ENCODE data around the gene BAZ2B. TPM values are rescaled to one million over a fixed set of nuclear protein-coding genes. Genes with fewer than 3 reads are reported as not detected.

Gene BAZ2B
- total RNA-seq, 3 donors from 2014 or later: 5.0 to 6.7 (median 5.1) TPM

DNA sequence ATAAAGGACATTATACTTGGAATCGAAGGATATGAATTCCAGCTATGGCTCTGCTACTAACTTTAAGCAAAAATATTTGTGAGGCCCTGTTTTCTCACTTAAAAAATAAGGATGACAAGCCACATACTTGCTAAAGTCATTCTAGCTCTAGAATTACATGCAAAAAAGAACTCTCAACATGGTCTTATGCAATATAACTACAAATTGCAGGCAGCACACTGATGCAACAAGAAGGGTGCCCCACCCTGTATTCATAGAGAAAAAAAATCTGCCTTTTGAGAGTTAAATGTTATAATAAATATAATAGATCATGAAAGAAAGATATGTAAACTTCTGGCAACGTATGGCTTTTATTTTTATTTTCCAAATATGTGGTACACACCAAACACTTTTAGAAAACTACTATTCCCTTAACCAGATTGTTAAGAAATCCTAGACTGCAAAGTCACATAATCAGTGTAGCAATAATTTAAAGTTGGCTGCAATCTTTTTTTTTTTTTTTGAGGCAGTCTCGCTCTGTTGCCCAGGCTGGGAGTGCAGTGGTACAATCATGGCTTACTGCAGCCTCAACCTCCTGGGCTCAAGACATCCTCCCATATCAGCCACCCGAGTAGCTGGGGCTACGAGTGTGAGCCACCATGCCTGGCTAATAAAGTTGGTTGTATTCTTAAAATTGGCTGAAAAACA lies 289.6 kb downstream of the BAZ2B start:
- H3K36me3 Mint-ChIP-seq (ENCODE audit: insufficient read depth): peaks cover 25% of the 10 kb centered on the region
- no peak for ATAC-seq

DNA sequence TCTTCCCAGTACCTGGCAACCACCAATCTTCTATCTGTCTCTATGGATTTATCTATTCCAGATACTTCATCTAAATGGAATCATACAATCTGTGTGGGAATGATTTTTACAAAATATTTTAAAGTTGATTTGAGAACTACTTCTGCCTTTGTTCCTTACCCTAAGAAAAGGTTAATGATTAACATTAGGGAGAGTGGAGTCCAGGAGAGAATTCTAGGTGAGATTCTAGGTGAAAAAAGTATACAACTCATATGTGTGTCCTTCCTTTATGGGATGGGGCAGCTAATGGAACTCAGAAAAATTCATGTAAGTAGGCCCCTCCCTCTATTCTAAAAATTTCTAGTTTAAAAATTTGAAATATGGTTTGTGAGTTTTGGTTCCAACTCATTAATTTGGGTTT lies 293.9 kb downstream of the BAZ2B start:
- no peak overlapping the region for H3K4me3 Mint-ChIP-seq
- H3K4me1 Mint-ChIP-seq (ENCODE audit: low read depth): no peaks in the 10 kb centered on the region
- H3K9me3 Mint-ChIP-seq: no peaks in the 10 kb centered on the region
- H3K36me3 Mint-ChIP-seq (ENCODE audit: insufficient read depth): peaks cover 18% of the 10 kb centered on the region
- ATAC-seq: no peak
- DNase-seq: no peak
- no peaks in the 10 kb centered on the region for H3K27me3 Mint-ChIP-seq (ENCODE audit: low read depth)

More for the DNA sequence above, 289.6 kb downstream of the BAZ2B start:
- DNase-seq: no peak
- Mint-ChIP-seq H3K9me3 (no peaks in the 10 kb centered on the region), H3K27me3 (ENCODE audit: low read depth) (no peaks in the 10 kb centered on the region), H3K4me1 (ENCODE audit: low read depth) (no peaks in the 10 kb centered on the region), H3K4me3 (no peak overlapping the region)

DNA sequence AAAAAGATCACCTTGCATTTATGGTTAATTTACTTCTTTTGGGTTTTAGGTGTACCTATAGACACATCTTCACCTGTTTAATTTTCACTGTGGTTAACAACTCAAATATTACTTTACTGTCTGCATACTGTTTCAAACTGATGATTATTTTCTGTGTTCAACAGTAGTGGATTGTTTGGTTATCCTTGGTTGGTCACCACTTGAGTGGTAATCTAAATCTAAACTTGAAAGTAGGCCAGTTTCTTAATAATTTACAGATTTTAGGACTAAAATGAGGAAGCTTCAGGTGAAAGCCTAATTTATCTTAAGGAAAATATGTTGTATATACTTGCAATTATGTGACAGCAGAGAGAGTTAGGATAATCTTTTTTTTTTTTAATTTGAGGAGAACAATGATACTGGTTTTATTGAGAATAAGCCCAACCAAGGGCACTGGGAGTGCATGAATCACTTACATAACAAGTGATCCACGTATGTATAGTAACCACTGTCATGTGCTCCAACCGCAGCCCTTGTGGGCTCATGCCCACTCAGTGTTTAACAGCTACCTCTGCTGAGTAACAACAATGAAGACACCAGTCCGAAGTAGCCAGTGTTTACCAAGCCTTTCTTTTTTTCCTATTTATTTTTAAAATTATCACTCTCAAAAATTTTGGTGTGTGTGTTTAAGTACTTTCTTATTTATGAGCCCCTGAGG lies 298.8 kb downstream of the BAZ2B start:
- DNase-seq: no peak
- Mint-ChIP-seq H3K36me3 (ENCODE audit: insufficient read depth) (peaks cover 20% of the 10 kb centered on the region), H3K4me3 (no peak overlapping the region), H3K9me3 (no peaks in the 10 kb centered on the region), H3K4me1 (ENCODE audit: low read depth) (no peaks in the 10 kb centered on the region), H3K27me3 (ENCODE audit: low read depth) (no peaks in the 10 kb centered on the region)
- no peak for ATAC-seq

GRCh38 chr2:159307942-159308341 lies 308.4 kb downstream of the BAZ2B start:
- no peaks in the 10 kb centered on the region for H3K4me1 Mint-ChIP-seq (ENCODE audit: low read depth)

GRCh38 chr2:159300586-159300985 lies 315.8 kb downstream of the BAZ2B start:
- no peak overlapping the region for H3K4me3 Mint-ChIP-seq
- H3K36me3 Mint-ChIP-seq (ENCODE audit: insufficient read depth): peaks cover 4% of the 10 kb centered on the region
- DNase-seq (no peak), ATAC-seq (no peak)
- H3K9me3 Mint-ChIP-seq: peaks cover 12% of the 10 kb centered on the region
- no peaks in the 10 kb centered on the region for H3K4me1 Mint-ChIP-seq (ENCODE audit: low read depth)
- H3K27me3 Mint-ChIP-seq (ENCODE audit: low read depth): peaks cover 8% of the 10 kb centered on the region

More at GRCh38 chr2:159307942-159308341, 308.4 kb downstream of the BAZ2B start:
- ATAC-seq (no peak), DNase-seq (no peak)
- Mint-ChIP-seq H3K9me3 (peaks cover 12% of the 10 kb centered on the region), H3K27me3 (ENCODE audit: low read depth) (peaks cover 12% of the 10 kb centered on the region), H3K4me3 (no peak overlapping the region), H3K36me3 (ENCODE audit: insufficient read depth) (peaks cover 4% of the 10 kb centered on the region)

DNA sequence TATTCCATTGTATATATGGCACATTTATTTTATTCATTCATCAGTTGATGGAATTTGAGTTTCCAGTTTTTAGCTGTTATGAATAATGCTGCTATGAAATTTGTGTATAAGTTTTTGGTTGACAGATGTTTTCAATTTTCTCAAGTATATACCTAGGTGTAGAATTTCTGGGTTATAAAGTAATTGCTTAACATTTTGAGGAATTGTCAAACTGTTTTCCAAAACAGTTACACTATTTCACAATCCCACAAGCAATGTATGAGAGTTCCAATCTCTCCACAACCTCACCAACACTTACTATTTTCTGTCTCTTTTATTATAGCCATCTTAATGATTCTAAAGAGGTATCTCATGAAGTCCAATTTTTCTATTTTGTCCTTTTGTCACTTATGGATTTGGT lies 317.4 kb downstream of the BAZ2B start:
- ATAC-seq (no peak), DNase-seq (no peak)
- Mint-ChIP-seq H3K27me3 (ENCODE audit: low read depth) (peaks cover 3% of the 10 kb centered on the region), H3K36me3 (ENCODE audit: insufficient read depth) (no peaks in the 10 kb centered on the region), H3K4me1 (ENCODE audit: low read depth) (no peaks in the 10 kb centered on the region), H3K4me3 (no peak overlapping the region), H3K9me3 (peaks cover 1% of the 10 kb centered on the region)

- H3K27me3 Mint-ChIP-seq (ENCODE audit: low read depth): peaks cover 3% of the 10 kb centered on the region
- H3K36me3 Mint-ChIP-seq (ENCODE audit: insufficient read depth): no peaks in the 10 kb centered on the region
- ATAC-seq: no peak
- DNase-seq: no peak
- H3K4me3 Mint-ChIP-seq: no peak overlapping the region
- H3K9me3 Mint-ChIP-seq: no peaks in the 10 kb centered on the region
- H3K4me1 Mint-ChIP-seq (ENCODE audit: low read depth): no peaks in the 10 kb centered on the region
These were observed 319.2 kb downstream of the BAZ2B start for GRCh38 chr2:159297042-159297707.

DNA sequence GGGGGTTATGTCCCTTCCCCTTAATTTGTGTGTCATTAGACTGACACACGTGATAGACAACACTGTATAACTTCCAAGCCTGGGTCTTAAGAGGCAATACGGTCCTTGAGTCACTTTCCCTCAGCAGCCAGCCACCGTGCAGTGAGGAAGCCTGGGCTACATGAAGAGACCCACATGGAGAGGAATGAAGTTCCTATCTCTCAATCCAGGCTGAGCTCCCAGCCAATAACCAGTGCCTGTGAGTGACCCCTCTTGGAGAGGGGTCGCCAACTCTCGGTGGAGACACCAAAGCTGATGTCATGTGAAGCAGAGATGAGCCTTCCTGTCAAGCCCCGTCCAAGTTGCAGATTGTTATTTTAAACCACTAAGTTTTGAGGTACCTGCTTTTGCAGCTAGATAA lies 324.2 kb downstream of the BAZ2B start:
- no peak for DNase-seq
- Mint-ChIP-seq H3K4me1 (ENCODE audit: low read depth) (peaks cover 13% of the 10 kb centered on the region), H3K9me3 (no peaks in the 10 kb centered on the region), H3K4me3 (no peak overlapping the region), H3K36me3 (ENCODE audit: insufficient read depth) (no peaks in the 10 kb centered on the region), H3K27me3 (ENCODE audit: low read depth) (peaks cover 3% of the 10 kb centered on the region)
- ATAC-seq: no peak

DNA sequence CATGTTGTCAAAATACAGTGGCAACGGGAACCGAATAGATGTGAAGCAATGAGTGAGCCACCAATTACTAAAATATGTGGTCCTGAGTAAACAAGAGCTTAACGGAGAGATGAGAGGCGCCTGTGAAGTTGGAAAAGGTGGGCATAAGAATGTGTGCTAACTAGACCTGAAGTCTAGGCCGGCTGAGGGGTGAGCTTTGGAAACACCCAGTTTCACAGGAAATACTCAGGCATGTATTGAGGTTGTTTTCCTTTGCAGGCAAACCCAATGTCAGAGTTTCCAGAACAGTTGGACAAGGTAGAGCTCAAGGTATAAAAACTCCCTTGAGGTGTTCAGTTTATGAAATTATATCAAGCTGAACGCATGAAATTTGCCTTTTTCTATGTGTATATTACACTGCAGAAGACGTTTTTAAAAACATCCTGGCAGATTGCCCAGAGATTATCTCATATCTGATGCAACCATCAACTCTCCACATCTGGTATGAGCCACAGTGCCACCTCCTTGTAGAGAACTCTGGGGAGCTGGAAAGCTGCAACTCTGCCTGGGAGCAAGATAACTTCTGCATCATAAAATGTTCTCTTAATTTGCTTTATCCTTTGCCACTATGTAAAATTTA lies 325.9 kb downstream of the BAZ2B start:
- H3K36me3 Mint-ChIP-seq (ENCODE audit: insufficient read depth): no peaks in the 10 kb centered on the region
- ATAC-seq: no peak
- no peaks in the 10 kb centered on the region for H3K9me3 Mint-ChIP-seq
- DNase-seq: no peak
- H3K4me1 Mint-ChIP-seq (ENCODE audit: low read depth): peaks cover 18% of the 10 kb centered on the region
- no peak overlapping the region for H3K4me3 Mint-ChIP-seq
- H3K27me3 Mint-ChIP-seq (ENCODE audit: low read depth): no peaks in the 10 kb centered on the region

GRCh38 chr2:159287733-159288132 lies 328.6 kb downstream of the BAZ2B start:
- no peaks in the 10 kb centered on the region for H3K9me3 Mint-ChIP-seq
- peaks cover 2% of the 10 kb centered on the region for H3K36me3 Mint-ChIP-seq (ENCODE audit: insufficient read depth)
- no peak for ATAC-seq
- peaks cover 20% of the 10 kb centered on the region for H3K4me1 Mint-ChIP-seq (ENCODE audit: low read depth)
- no peak for DNase-seq
- peak overlapping the region; percentile 84 for H3K4me3 Mint-ChIP-seq
- H3K27me3 Mint-ChIP-seq (ENCODE audit: low read depth): no peaks in the 10 kb centered on the region

DNA sequence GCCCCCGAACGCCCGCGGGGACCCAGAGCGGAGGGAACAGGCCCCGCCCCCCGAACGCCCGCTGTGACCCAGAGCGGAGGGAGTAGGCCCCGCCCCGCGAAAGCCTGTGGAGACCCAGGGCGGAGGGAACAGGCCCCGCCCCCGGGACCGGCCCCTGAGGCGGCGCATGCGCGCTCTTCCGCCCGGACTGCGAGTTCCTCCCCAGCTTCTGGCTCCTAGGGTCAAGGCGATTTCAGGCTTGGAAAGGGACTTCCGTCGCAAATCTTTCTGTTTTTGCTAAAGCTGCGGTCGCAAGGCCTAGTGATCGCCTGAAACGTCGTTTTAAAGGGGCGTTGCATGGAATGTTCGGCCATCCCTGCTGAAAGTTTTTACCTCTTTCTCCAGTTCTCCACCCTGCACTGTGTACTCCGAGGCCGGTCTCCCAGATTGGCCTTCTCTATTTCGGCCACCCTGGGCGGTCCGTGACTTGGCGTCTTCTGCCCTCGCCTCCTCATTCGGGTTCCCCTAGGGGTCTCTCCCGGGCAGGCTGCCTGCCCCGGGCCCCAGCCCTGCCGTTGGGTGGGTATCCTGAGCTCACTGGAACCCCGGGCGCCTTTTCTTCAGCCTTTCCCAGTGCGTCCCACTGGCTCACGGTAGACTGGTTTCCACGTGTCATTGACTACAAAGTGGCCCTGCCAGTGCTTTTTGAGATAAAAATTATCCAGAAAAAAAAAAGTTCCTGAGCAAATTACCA lies 329.5 kb downstream of the BAZ2B start:
- peak; percentile 98 for DNase-seq
- Mint-ChIP-seq H3K27me3 (ENCODE audit: low read depth) (no peaks in the 10 kb centered on the region), H3K4me1 (ENCODE audit: low read depth) (peaks cover 21% of the 10 kb centered on the region), H3K4me3 (peak overlapping the region; percentile 84), H3K36me3 (ENCODE audit: insufficient read depth) (peaks cover 4% of the 10 kb centered on the region), H3K9me3 (no peaks in the 10 kb centered on the region)
- ATAC-seq: peak; percentile 99

DNA sequence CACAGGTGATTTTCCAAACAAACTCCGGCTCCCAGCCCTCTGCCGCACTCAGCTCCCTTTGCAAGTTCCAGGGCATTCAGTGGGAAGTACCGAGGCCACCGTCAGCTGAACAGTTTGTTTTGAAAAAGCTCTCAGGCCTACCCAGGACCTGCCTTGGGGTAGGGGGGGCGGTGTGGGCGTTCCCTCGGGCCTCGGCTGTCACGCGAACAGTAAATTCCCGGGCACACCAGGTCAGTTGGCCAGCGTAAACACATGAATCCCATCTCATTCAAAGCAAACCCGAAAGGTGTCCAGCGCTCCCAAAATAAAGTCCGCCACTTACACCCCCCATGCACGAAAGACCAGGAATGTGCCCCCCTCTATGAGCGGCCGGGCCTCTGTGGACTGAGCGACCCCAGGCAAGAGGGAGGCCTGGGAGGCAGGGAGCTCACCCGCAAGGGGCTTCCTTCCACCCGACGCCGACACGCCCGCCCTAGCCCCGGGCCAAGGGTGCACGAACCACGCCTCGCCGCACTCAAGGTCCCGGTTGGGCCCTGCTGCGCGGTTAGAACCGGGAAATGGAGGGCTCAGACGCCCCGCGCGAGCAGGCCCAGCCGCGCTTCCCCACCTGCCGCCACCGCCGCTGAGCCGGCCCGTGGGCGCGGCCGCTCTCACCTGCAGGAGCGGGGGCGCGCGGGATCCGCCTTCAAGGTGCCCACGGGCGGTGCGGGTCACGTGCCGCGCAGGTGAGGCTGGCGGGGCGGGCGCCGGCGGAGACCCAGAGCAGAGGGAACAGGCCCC lies 330.2 kb downstream of the BAZ2B start, which contains the start of gene WDSUB1:
WDSUB1 (minus strand) TSS at position 775 of the 780 bp plus-strand sequence. CDS start 3,634 bp downstream, outside the sequence.
- H3K9me3 Mint-ChIP-seq: no peaks in the 10 kb centered on the region
- peaks cover 21% of the 10 kb centered on the region for H3K4me1 Mint-ChIP-seq (ENCODE audit: low read depth)
- peak; percentile 49 to 56 for ATAC-seq
- H3K4me3 Mint-ChIP-seq: peak within 1 kb of the TSS; percentile 84
- no peaks in the 10 kb centered on the region for H3K27me3 Mint-ChIP-seq (ENCODE audit: low read depth)
- peak; percentile 31 for DNase-seq
- peaks cover 4% of the 10 kb centered on the region for H3K36me3 Mint-ChIP-seq (ENCODE audit: insufficient read depth)

- H3K4me3 Mint-ChIP-seq: peak overlapping the region; percentile 77
- ATAC-seq (no peak), DNase-seq (no peak)
- no peaks in the 10 kb centered on the region for H3K9me3 Mint-ChIP-seq
- H3K36me3 Mint-ChIP-seq (ENCODE audit: insufficient read depth): peaks cover 4% of the 10 kb centered on the region
- peaks cover 16% of the 10 kb centered on the region for H3K4me1 Mint-ChIP-seq (ENCODE audit: low read depth)
- H3K27me3 Mint-ChIP-seq (ENCODE audit: low read depth): no peaks in the 10 kb centered on the region
These were observed 330.9 kb downstream of the BAZ2B start for GRCh38 chr2:159285433-159285832.

Measured in activated T-cell treated with anti-CD3 and anti-CD28 coated beads, Interleukin-2, amount 50 U/mL, for 4 hours (primary cell).